ENCODE measurements around the gene CRYGN. TPM values are rescaled to one million over a fixed set of nuclear protein-coding genes. Genes with fewer than 3 reads are reported as not detected.

CRYGN gene
- total RNA-seq, 4 donors from 2014 or later, result not detected

DNA sequence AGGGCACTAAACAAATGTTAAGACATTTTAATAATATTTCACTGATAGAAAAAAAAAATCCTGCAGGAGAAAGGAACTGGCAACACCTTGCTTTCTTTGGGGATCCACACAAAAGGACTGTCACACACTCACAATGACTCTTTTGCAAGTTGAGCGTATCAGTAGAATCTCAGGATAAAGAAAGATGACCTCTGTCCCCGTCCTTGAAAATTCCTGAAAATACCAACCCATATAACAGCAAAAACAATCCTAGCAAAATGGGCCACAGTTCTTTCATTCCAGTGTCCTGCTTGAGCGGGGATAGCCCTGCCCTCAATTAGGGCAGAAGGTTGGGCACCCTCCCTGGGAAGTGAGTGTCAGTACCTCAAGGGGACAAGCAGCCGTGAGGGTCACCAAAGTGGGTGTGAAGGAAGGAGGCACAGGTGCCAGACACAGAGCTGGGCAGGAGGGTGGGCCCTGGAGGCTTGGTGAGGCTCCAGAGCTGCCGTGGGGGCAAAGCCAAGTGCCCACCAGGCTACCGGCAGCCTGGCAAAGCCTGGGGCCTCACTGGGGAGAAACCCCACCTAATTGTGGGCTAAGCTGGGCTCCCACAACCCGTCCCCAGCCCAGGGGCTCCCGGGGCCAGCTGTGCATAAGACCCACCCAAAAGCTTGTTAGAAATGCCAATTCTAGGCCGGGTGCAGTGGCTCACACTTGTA, 32.9 kb downstream of the CRYGN start:
- TF ChIP-seq POLR2A (IDR thresholded peaks at IDR 0.05) (no peak), CTCF (IDR thresholded peaks at IDR 0.05) (no peak)
- no peak for DNase-seq (ENCODE audit: low spot score in 2 of 2)
- intact Hi-C loops (cut with DNase I; ENCODE audit: low total_unique reads), result no loop called here
- WGBS, 2 donors, result 82 to 92% methylated on average over 9 of the region's 9 CpGs
- no peak overlapping the region for H3K4me3 ChIP-seq (ENCODE audit: low read depth, poor library complexity, severe bottlenecking)

DNA sequence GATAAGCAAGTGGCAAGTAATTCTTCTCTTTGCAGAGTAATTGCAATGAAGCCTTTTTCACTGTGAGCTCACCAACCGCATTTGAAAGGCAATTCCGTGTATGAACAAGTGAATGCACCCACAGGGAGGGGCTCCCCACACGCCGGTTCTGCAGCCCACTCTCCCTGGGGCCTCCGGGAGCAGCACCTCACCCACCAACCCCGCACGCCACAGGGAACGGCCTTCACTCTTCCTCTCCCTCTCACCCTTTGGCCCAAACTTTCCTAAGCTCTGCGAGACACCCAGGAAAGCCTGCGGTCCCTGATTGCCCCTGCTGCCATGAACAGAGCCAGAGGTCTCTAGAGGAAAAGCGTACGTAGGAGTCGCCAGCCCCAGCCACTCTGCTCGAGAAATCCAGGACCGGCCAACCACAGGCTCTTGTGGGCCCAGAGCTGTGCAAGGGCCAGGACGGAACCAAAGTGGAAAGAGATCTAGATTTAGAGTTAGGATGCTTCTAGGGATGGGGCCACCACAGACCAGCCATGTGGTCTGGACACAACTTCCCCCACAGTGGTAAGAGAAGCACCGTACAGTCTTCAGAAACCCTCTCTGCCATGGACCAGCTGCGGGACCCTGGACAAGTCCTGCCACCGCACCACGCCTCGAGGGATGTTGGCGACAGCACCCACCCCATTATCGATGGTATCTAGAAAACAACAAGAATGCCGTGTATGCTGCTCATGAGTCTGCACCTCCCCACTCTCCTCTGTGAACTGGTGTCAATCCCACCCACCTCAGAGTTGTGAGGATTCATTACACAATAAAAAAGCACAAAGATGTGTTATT, 33.7 kb downstream of the CRYGN start:
- intact Hi-C loops (cut with DNase I; ENCODE audit: low total_unique reads), result no loop called here
- DNase-seq (ENCODE audit: low spot score in 2 of 2), result no peak
- WGBS, 2 donors, result 84 to 90% methylated on average over 24 of the region's 24 CpGs

GRCh38 chr7:151405588-151405987, 34.4 kb downstream of the CRYGN start:
- H3K4me3 ChIP-seq (ENCODE audit: low read depth, poor library complexity, severe bottlenecking), result no peak overlapping the region
- intact Hi-C loops (cut with DNase I; ENCODE audit: low total_unique reads), result no loop called here
- 92 to 94% methylated on average over 10 of the region's 10 CpGs for WGBS, 2 donors
- DNase-seq (ENCODE audit: low spot score in 2 of 2), result no peak
- no peak for TF ChIP-seq POLR2A (IDR thresholded peaks at IDR 0.05)
- no peak for TF ChIP-seq CTCF (IDR thresholded peaks at IDR 0.05)

More for the DNA sequence above, 33.7 kb downstream of the CRYGN start:
- no peak overlapping the region for H3K4me3 ChIP-seq (ENCODE audit: low read depth, poor library complexity, severe bottlenecking)
- TF ChIP-seq CTCF (IDR thresholded peaks at IDR 0.05) (no peak), POLR2A (IDR thresholded peaks at IDR 0.05) (no peak)

GRCh38 chr7:151405056-151405455, 34.9 kb downstream of the CRYGN start:
- intact Hi-C loops (cut with DNase I; ENCODE audit: low total_unique reads), result no loop called here
- DNase-seq (ENCODE audit: low spot score in 2 of 2), result no peak
- WGBS, 2 donors, result 85 to 86% methylated on average over 9 of the region's 9 CpGs
- TF ChIP-seq POLR2A (IDR thresholded peaks at IDR 0.05) (no peak), CTCF (IDR thresholded peaks at IDR 0.05) (no peak)
- no peak overlapping the region for H3K4me3 ChIP-seq (ENCODE audit: low read depth, poor library complexity, severe bottlenecking)

- WGBS, 2 donors, result 63 to 69% methylated on average over 18 of the region's 18 CpGs
- TF ChIP-seq POLR2A (IDR thresholded peaks at IDR 0.05) (no peak), CTCF (IDR thresholded peaks at IDR 0.05) (no peak)
- intact Hi-C loops (cut with DNase I; ENCODE audit: low total_unique reads), result no loop called here
- no peak for DNase-seq (ENCODE audit: low spot score in 2 of 2)
- no peak overlapping the region for H3K4me3 ChIP-seq (ENCODE audit: low read depth, poor library complexity, severe bottlenecking)
These were observed 35.5 kb downstream of the CRYGN start for GRCh38 chr7:151404216-151405011.
